Measurements from ENCODE around the gene CABLES2.

DNA sequence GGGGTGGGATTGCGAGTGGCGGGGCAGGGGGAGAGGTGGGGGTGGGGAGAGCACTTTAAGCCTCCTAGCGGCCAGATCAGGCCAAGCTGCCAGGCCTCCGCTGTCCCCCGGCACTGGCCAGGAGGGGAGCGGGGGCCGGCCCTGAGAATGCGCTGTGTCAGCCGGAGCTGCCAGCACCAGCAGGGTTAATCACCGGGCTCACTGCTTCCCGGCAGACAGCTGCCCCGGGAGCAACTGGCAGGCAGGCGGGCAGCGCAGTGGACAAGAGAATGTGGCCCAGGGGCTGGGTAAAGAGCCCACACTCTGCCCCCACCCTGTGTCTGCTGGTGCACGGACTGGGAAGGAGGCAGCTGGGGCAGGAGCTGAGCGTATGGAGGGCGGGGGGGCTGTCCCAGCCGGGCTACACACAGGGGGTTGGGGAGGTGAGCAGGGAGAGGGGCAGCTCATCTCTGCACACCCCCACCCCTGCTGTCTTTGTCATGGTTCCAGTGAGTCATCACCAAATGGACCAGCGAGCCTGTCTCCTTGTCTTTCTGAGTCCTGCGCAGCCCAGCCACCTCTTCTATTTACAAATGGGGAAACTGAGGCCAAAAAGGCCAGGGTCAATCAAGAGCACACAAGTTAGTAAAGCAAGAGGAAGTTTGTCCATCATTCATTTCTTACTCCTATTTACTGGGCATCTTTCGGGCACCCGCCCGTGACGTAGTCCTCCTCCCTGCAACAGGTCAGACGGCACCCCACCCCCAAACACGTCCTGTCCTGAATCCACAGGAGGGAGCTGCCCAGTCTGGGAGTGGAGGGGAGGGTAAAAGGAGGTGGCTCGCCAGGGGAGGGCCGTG, 37.9 kb downstream of the CABLES2 start:
- no peak for TF ChIP-seq CTCF (conservative IDR thresholded peaks at IDR 0.05; ENCODE audit: low read length)
- no peak for TF ChIP-seq EZH2phosphoT487 (IDR thresholded peaks at IDR 0.05; ENCODE audit: borderline replicate concordance)
